Fibroblast of villous mesenchyme (primary cell): ENCODE measurements around the gene ABLIM2. TPM values are rescaled to one million over a fixed set of nuclear protein-coding genes. Genes with fewer than 3 reads are reported as not detected.

Experiments
- DNase-seq: peaks from one replicate; pipeline ENCODE4 v3.0.0-alpha.2; 2010; ENCODE audit warnings: low read depth
- H3K4me3 ChIP-seq: 2 replicates; pipeline ENCODE4 v1.5.1; 2011; ENCODE audit warnings: low read depth, mild to moderate bottlenecking, low read length
- total RNA-seq: library from RNA; depleted of rRNA; stranded (reverse); fragments of >200 nt; gene quantifications from 2 replicates; pipeline ENCODE4 v1.2.3, GENCODE V29; 2012
- TF ChIP-seq, protein P1 (sequence below): IDR thresholded peaks from 2 replicates; pipeline ENCODE4 v1.5.1; 2012; ENCODE audit warnings: low read depth, mild to moderate bottlenecking, low read length; ENCODE audit not compliant: insufficient read depth

Gene ABLIM2
- total RNA-seq, 1 donor = under 0.01 TPM

DNA sequence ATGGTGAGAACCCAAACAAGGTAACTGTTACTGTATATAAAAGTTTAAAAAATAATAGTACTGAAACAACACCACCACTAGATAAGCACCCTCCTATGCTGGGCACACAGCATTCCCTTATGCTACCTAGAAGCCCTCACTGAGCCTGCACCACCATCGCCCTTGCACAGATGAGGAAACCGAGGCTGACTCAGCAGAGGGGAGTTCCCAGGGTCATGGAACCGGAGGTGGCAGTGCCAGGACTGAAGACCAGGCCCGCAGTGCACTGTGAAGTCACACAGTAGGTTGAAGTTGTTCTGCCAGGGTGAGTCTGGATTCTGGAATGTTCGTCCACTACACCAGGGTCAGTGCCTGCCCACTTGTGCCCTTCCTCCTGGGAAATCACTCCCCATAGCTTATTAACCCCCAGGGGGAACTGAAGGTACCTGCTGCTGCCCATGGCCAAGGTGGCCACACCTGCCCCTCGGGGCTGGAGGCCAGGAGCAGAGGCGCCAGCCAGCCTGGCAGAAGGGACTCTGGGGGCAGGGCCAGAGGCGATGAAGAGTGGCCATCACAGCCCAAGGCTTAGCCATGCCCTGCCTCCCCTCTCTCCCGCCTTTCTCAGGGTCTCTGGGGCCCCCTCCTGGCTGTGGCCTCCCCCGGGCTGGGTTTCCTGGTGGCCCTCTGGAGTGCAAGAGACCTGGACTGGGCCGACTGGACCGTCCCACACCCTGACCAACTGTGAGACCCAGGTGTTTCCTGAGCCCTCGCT is 15.1 kb upstream of the ABLIM2 start:
- no peak overlapping the region for H3K4me3 ChIP-seq
- TF ChIP-seq, protein P1, sequence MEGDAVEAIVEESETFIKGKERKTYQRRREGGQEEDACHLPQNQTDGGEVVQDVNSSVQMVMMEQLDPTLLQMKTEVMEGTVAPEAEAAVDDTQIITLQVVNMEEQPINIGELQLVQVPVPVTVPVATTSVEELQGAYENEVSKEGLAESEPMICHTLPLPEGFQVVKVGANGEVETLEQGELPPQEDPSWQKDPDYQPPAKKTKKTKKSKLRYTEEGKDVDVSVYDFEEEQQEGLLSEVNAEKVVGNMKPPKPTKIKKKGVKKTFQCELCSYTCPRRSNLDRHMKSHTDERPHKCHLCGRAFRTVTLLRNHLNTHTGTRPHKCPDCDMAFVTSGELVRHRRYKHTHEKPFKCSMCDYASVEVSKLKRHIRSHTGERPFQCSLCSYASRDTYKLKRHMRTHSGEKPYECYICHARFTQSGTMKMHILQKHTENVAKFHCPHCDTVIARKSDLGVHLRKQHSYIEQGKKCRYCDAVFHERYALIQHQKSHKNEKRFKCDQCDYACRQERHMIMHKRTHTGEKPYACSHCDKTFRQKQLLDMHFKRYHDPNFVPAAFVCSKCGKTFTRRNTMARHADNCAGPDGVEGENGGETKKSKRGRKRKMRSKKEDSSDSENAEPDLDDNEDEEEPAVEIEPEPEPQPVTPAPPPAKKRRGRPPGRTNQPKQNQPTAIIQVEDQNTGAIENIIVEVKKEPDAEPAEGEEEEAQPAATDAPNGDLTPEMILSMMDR = no peak
- DNase-seq = no peak

- DNase-seq = peak; percentile 52
- TF ChIP-seq, protein P1 = no peak
- no peak overlapping the region for H3K4me3 ChIP-seq
These were observed 13.6 kb upstream of the ABLIM2 start for GRCh38 chr4:8171984-8172924.

- TF ChIP-seq, protein P1 = no peak
- no peak overlapping the region for H3K4me3 ChIP-seq
- no peak for DNase-seq
These were observed 12.7 kb upstream of the ABLIM2 start for GRCh38 chr4:8171266-8171665.

DNA sequence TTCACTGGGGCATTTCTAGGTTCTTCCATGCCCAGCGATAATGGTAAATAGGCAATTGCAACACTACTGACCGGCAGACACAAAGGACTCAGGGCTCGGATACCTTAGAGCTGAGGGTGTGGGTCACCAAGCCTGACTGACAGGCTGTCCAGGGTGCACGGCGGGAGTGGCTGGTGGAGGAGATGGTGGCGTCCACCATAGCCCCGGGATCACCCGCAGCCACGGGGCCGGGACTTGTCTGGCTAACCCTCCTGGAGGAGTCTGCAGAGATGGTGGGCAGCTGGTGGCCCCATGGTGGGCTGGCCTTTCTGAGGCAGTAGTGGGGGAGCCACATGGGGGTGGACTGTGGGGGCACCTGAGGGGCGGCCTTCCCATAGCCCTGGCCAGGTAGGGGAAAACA is 11.7 kb upstream of the ABLIM2 start:
- no peak overlapping the region for H3K4me3 ChIP-seq
- TF ChIP-seq, protein P1 = no peak
- DNase-seq = no peak

GRCh38 chr4:8169763-8170162 is 11.2 kb upstream of the ABLIM2 start:
- DNase-seq = no peak
- H3K4me3 ChIP-seq = no peak overlapping the region
- TF ChIP-seq, protein P1 = no peak

GRCh38 chr4:8168832-8169598 is 10.4 kb upstream of the ABLIM2 start:
- TF ChIP-seq, protein P1 = no peak
- no peak for DNase-seq
- no peak overlapping the region for H3K4me3 ChIP-seq
